HFFc6 (cell line): ENCODE results near the gene MIS18A. TPM values are rescaled to one million over a fixed set of nuclear protein-coding genes. Genes with fewer than 3 reads are reported as not detected.

Experiments
- DNase-seq: peaks from one replicate; pipeline ENCODE4 v3.0.0-alpha.2; 2018
- H3K27ac Mint-ChIP-seq: 2 replicates; pipeline ENCODE4 v1.8.0; 2020; ENCODE audit warnings: mild to moderate bottlenecking, mixed read lengths
- H3K27me3 Mint-ChIP-seq: 2 replicates; pipeline ENCODE4 v1.8.0; 2021; ENCODE audit warnings: mild to moderate bottlenecking, moderate library complexity, mixed read lengths; ENCODE audit not compliant: insufficient read depth
- H3K36me3 Mint-ChIP-seq: 2 replicates; pipeline ENCODE4 v1.8.0; 2021; ENCODE audit warnings: low read depth, mixed read lengths
- H3K4me1 Mint-ChIP-seq: 2 replicates; pipeline ENCODE4 v1.8.0; 2020; ENCODE audit warnings: low read depth, mixed read lengths
- H3K4me3 Mint-ChIP-seq: 2 replicates; pipeline ENCODE4 v1.8.0; 2020; ENCODE audit warnings: mild to moderate bottlenecking, moderate library complexity, mixed read lengths
- H3K9me3 Mint-ChIP-seq: 2 replicates; pipeline ENCODE4 v1.8.0; 2020; ENCODE audit warnings: mild to moderate bottlenecking, mixed read lengths
- CTCF ChIP-seq: fragments of 200-600 bp; sonication (generic); IDR thresholded peaks from 2 replicates; pipeline ENCODE4 v1.5.0; 2021; ENCODE audit warnings: antibody characterized with exemption, mild to moderate bottlenecking
- total RNA-seq, 6 experiments: library from RNA; stranded (reverse); fragmentation: NEBNext Ultra II Directional; extraction: Animal tissue kit (Norgen Biotek cat#: 25700); gene quantifications; 2 replicates in 1 of 6; 3 replicates in 5 of 6; pipeline ENCODE4 v1.2.3, GENCODE V29; 2021

The MIS18A gene
- total RNA-seq, 6 experiments from 2014 or later, result 8.6 to 17.4 (median 14.9) TPM

- Mint-ChIP-seq H3K36me3 (no peaks in the 10 kb centered on the region), H3K27ac (no peak overlapping the region), H3K4me1 (peaks cover 31% of the 10 kb centered on the region), H3K9me3 (no peaks in the 10 kb centered on the region), H3K27me3 (peaks cover 12% of the 10 kb centered on the region), H3K4me3 (no peak overlapping the region)
- DNase-seq, result peak; percentile 17
- no peak for TF ChIP-seq CTCF
Observed at GRCh38 chr21:32253215-32253641, 25.6 kb downstream of the MIS18A start.

- no peaks in the 10 kb centered on the region for H3K9me3 Mint-ChIP-seq
- no peaks in the 10 kb centered on the region; the same call in 1 of the 2 replicates for H3K36me3 Mint-ChIP-seq
- H3K27ac Mint-ChIP-seq, result no peak overlapping the region
- H3K4me1 Mint-ChIP-seq, result peaks cover 21% of the 10 kb centered on the region
- peaks cover 13% of the 10 kb centered on the region for H3K27me3 Mint-ChIP-seq
- DNase-seq, result no peak
- no peak for TF ChIP-seq CTCF
- H3K4me3 Mint-ChIP-seq, result no peak overlapping the region
Observed at GRCh38 chr21:32252136-32252535, 26.7 kb downstream of the MIS18A start.

GRCh38 chr21:32249511-32250280 lies 29.2 kb downstream of the MIS18A start:
- Mint-ChIP-seq H3K36me3 (no peaks in the 10 kb centered on the region; the same call in 1 of the 2 replicates), H3K9me3 (no peaks in the 10 kb centered on the region), H3K4me3 (no peak overlapping the region), H3K27ac (no peak overlapping the region), H3K27me3 (peaks cover 25% of the 10 kb centered on the region), H3K4me1 (peaks cover 9% of the 10 kb centered on the region)
- no peak for TF ChIP-seq CTCF
- no peak for DNase-seq

- no peak for TF ChIP-seq CTCF
- DNase-seq, result no peak
- Mint-ChIP-seq H3K9me3 (no peaks in the 10 kb centered on the region), H3K27ac (no peak overlapping the region), H3K4me1 (peaks cover 9% of the 10 kb centered on the region), H3K27me3 (peaks cover 25% of the 10 kb centered on the region), H3K36me3 (no peaks in the 10 kb centered on the region; the same call in 1 of the 2 replicates), H3K4me3 (no peak overlapping the region)
Observed at GRCh38 chr21:32248571-32249461, 30.0 kb downstream of the MIS18A start.

GRCh38 chr21:32246571-32247140 lies 32.2 kb downstream of the MIS18A start:
- Mint-ChIP-seq H3K9me3 (no peaks in the 10 kb centered on the region), H3K4me1 (no peaks in the 10 kb centered on the region), H3K36me3 (no peaks in the 10 kb centered on the region; the same call in 1 of the 2 replicates), H3K27ac (no peak overlapping the region), H3K4me3 (no peak overlapping the region), H3K27me3 (peaks cover 24% of the 10 kb centered on the region)
- DNase-seq, result no peak
- no peak for TF ChIP-seq CTCF
